Measurements from ENCODE around the gene MCEMP1. TPM values are rescaled to one million over a fixed set of nuclear protein-coding genes. Genes with fewer than 3 reads are reported as not detected.
"Not testable (repeated sequence)": the region's sequence is repeated elsewhere in the genome, so short reads cannot be mapped to it uniquely, and the experiment has no call there.

The MCEMP1 gene
- polyA plus RNA-seq, 3 donors, result 79.4 to 122 (median 104) TPM

DNA sequence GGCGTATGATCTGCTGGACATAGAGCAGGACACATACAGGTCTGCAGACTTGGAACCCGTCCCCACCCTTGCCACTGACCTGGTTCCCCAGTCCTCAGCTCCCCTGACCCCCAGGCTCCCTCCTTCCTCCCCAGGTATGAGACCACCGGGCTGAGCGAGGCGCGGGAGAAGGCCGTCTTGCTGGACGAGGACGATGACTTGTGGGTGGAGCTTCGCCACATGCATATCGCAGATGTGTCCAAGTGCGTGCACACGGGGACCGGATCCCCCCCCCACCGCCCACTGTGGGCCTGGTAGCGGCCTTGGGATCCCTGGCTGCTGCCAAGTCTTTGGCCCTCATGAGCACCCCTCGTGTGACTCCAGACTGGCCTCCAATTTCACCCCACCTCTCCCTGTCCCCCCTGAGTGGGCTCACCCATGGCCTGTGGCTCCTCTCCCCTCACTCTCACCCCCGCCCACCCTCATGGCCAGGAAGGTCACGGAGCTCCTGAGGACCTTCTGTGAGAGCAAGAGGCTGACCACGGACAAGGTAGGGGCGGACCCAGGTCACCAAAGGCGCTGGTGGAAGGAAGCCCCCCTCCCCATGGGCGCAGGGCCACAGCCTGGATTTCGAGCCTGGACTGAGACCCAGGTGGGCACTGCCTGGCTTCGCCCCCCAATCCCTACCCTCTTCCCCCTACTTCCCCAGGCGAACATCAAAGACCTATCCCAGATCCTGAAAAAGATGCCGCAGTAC is 34.4 kb upstream of the MCEMP1 start:
- no peak overlapping the region for H3K4me3 ChIP-seq (replicated peaks in 1 of 3; ENCODE audit: low read depth in 2 of 3, low read length in 3 of 3)
- Mint-ChIP-seq H3K27me3 (ENCODE audit: low read depth in 3 of 3) (peaks cover 0 to 1% (median 0%) of the 10 kb centered on the region in 3 donors), H3K9me3 (peaks cover 0 to 2% (median 0%) of the 10 kb centered on the region in 7 donors), H3K4me1 (peaks cover 67% of the 10 kb centered on the region), H3K36me3 (peaks cover 49 to 82% of the 10 kb centered on the region in 2 donors), H3K27ac (peak overlapping the region in 5 of 7 donors; percentile 35 to 81 (median 58)), H3K4me3 (no peak overlapping the region)
- no peak overlapping the region for H2AFZ ChIP-seq (ENCODE audit: insufficient read depth, low read depth, low read length, poor library complexity, severe bottlenecking)
- H3K36me3 ChIP-seq (replicated peaks in 1 of 2; ENCODE audit: control insufficient read depth in 1 of 2, insufficient read depth in 2 of 2, low read length in 2 of 2), result peaks cover 55 to 75% of the 10 kb centered on the region in 2 donors
- intact Hi-C loops (cut with micrococcal nuclease), result no loop called here
- H3K27ac ChIP-seq (ENCODE audit: low read depth in 1 of 2, low read length in 2 of 2), result peak overlapping the region in 1 of 2 donors; percentile 87
- 98% methylated on average over 24 of the region's 27 CpGs for WGBS (ENCODE audit: insufficient coverage)
- H3K9ac ChIP-seq (ENCODE audit: insufficient read depth, low read length, poor library complexity, severe bottlenecking), result no peak overlapping the region
- H3K79me2 ChIP-seq (ENCODE audit: insufficient read depth, low read length), result peaks cover 90% of the 10 kb centered on the region
- H3K9me3 ChIP-seq (replicated peaks in 1 of 2; ENCODE audit: control insufficient read depth in 1 of 2, insufficient read depth in 1 of 2, low read length in 2 of 2), result no peaks in the 10 kb centered on the region
- H4K20me1 ChIP-seq (ENCODE audit: insufficient read depth, low read length), result peaks cover 76% of the 10 kb centered on the region
- DNase-seq, result no peak
- peaks cover 70 to 85% of the 10 kb centered on the region in 2 donors for H3K4me1 ChIP-seq (ENCODE audit: control insufficient read depth in 1 of 2, insufficient read depth in 2 of 2, low read length in 2 of 2)
- no peak overlapping the region for H3K4me2 ChIP-seq (replicated peaks; ENCODE audit: extremely low read depth, low read length, poor library complexity, severe bottlenecking)
- TF ChIP-seq, protein P1, sequence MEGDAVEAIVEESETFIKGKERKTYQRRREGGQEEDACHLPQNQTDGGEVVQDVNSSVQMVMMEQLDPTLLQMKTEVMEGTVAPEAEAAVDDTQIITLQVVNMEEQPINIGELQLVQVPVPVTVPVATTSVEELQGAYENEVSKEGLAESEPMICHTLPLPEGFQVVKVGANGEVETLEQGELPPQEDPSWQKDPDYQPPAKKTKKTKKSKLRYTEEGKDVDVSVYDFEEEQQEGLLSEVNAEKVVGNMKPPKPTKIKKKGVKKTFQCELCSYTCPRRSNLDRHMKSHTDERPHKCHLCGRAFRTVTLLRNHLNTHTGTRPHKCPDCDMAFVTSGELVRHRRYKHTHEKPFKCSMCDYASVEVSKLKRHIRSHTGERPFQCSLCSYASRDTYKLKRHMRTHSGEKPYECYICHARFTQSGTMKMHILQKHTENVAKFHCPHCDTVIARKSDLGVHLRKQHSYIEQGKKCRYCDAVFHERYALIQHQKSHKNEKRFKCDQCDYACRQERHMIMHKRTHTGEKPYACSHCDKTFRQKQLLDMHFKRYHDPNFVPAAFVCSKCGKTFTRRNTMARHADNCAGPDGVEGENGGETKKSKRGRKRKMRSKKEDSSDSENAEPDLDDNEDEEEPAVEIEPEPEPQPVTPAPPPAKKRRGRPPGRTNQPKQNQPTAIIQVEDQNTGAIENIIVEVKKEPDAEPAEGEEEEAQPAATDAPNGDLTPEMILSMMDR (IDR thresholded peaks at IDR 0.05), result no peak
- H3K27me3 ChIP-seq (ENCODE audit: control insufficient read depth in 2 of 2, insufficient read depth in 2 of 2, low read length in 2 of 2), result no peaks in the 10 kb centered on the region

DNA sequence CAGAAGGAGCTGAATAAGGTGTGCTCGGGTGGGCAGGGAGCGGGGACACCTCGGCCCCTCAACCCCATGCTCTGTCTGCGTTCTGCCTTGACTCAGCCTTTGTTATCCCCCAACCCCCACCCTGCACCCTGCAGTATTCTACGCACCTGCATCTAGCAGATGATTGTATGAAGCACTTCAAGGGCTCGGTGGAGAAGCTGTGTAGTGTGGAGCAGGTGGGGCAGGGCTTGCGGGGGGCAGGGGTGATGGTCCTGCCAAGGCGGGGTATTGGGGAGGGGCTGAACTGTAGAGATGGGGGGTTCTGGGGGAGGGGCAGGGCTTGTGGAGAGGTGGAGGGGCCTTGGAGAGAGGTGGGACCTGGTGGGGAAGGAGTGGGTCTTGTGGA is 33.9 kb upstream of the MCEMP1 start:
- no peaks in the 10 kb centered on the region for H3K27me3 ChIP-seq (ENCODE audit: control insufficient read depth in 2 of 2, insufficient read depth in 2 of 2, low read length in 2 of 2)
- peaks cover 72% of the 10 kb centered on the region for H4K20me1 ChIP-seq (ENCODE audit: insufficient read depth, low read length)
- peaks cover 53 to 85% of the 10 kb centered on the region in 2 donors for H3K36me3 Mint-ChIP-seq
- intact Hi-C loops (cut with micrococcal nuclease), result no loop called here
- no peaks in the 10 kb centered on the region for H3K9me3 ChIP-seq (replicated peaks in 1 of 2; ENCODE audit: control insufficient read depth in 1 of 2, insufficient read depth in 1 of 2, low read length in 2 of 2)
- peaks cover 66 to 81% of the 10 kb centered on the region in 2 donors for H3K4me1 ChIP-seq (ENCODE audit: control insufficient read depth in 1 of 2, insufficient read depth in 2 of 2, low read length in 2 of 2)
- no peak overlapping the region for H3K9ac ChIP-seq (ENCODE audit: insufficient read depth, low read length, poor library complexity, severe bottlenecking)
- TF ChIP-seq, protein P1 (IDR thresholded peaks at IDR 0.05), result no peak
- 100% methylated on average over 4 of the region's 8 CpGs for WGBS (ENCODE audit: insufficient coverage)
- H3K79me2 ChIP-seq (ENCODE audit: insufficient read depth, low read length), result peaks cover 85% of the 10 kb centered on the region
- H3K36me3 ChIP-seq (replicated peaks in 1 of 2; ENCODE audit: control insufficient read depth in 1 of 2, insufficient read depth in 2 of 2, low read length in 2 of 2), result peaks cover 59 to 81% of the 10 kb centered on the region in 2 donors
- H2AFZ ChIP-seq (ENCODE audit: insufficient read depth, low read depth, low read length, poor library complexity, severe bottlenecking), result no peak overlapping the region
- H3K27me3 Mint-ChIP-seq (ENCODE audit: low read depth in 3 of 3), result peaks cover 0 to 1% (median 0%) of the 10 kb centered on the region in 3 donors
- peak overlapping the region in 5 of 7 donors; percentile 40 to 90 (median 58) for H3K27ac Mint-ChIP-seq
- no peak overlapping the region for H3K4me3 ChIP-seq (replicated peaks in 1 of 3; ENCODE audit: low read depth in 2 of 3, low read length in 3 of 3)
- H3K4me2 ChIP-seq (replicated peaks; ENCODE audit: extremely low read depth, low read length, poor library complexity, severe bottlenecking), result no peak overlapping the region
- DNase-seq, result no peak
- H3K4me3 Mint-ChIP-seq, result no peak overlapping the region
- peak overlapping the region; percentile 73 to 87 for H3K27ac ChIP-seq (ENCODE audit: low read depth in 1 of 2, low read length in 2 of 2)
- H3K9me3 Mint-ChIP-seq, result peaks cover 0 to 2% (median 0%) of the 10 kb centered on the region in 7 donors
- H3K4me1 Mint-ChIP-seq, result peaks cover 62% of the 10 kb centered on the region

GRCh38 chr19:7643629-7644549 is 33.0 kb upstream of the MCEMP1 start:
- H3K4me1 Mint-ChIP-seq, result peaks cover 54% of the 10 kb centered on the region
- H4K20me1 ChIP-seq (ENCODE audit: insufficient read depth, low read length), result peaks cover 64% of the 10 kb centered on the region
- H3K9me3 Mint-ChIP-seq; H3K27me3 Mint-ChIP-seq (ENCODE audit: low read depth in 3 of 3); H2AFZ ChIP-seq (ENCODE audit: insufficient read depth, low read depth, low read length, poor library complexity, severe bottlenecking); DNase-seq; intact Hi-C loops (cut with micrococcal nuclease); H3K27me3 ChIP-seq (ENCODE audit: control insufficient read depth in 2 of 2, insufficient read depth in 2 of 2, low read length in 2 of 2); H3K9me3 ChIP-seq (replicated peaks in 1 of 2; ENCODE audit: control insufficient read depth in 1 of 2, insufficient read depth in 1 of 2, low read length in 2 of 2); H3K4me3 ChIP-seq (replicated peaks in 1 of 3; ENCODE audit: low read depth in 2 of 3, low read length in 3 of 3); H3K4me3 Mint-ChIP-seq: not testable (repeated sequence)
- peak overlapping the region; percentile 73 to 87 for H3K27ac ChIP-seq (ENCODE audit: low read depth in 1 of 2, low read length in 2 of 2)
- peaks cover 57 to 72% of the 10 kb centered on the region in 2 donors for H3K4me1 ChIP-seq (ENCODE audit: control insufficient read depth in 1 of 2, insufficient read depth in 2 of 2, low read length in 2 of 2)
- H3K36me3 ChIP-seq (replicated peaks in 1 of 2; ENCODE audit: control insufficient read depth in 1 of 2, insufficient read depth in 2 of 2, low read length in 2 of 2), result peaks cover 55 to 81% of the 10 kb centered on the region in 2 donors
- H3K4me2 ChIP-seq (replicated peaks; ENCODE audit: extremely low read depth, low read length, poor library complexity, severe bottlenecking), result peak overlapping the region; percentile 86
- peaks cover 77% of the 10 kb centered on the region for H3K79me2 ChIP-seq (ENCODE audit: insufficient read depth, low read length)
- H3K36me3 Mint-ChIP-seq, result peaks cover 54 to 83% of the 10 kb centered on the region in 2 donors
- 82% methylated on average over 7 of the region's 10 CpGs for WGBS (ENCODE audit: insufficient coverage)
- peak overlapping the region; percentile 79 to 98 (median 93) for H3K27ac Mint-ChIP-seq
- H3K9ac ChIP-seq (ENCODE audit: insufficient read depth, low read length, poor library complexity, severe bottlenecking), result peak overlapping the region; percentile 25
